Mucosa of rectum (tissue), 2 donors: Measurements from ENCODE around the gene SCN4A.
A peak's percentile ranks its signal among the peaks of the same experiment; 100 is the strongest.
"Not testable (repeated sequence)": the region's sequence is repeated elsewhere in the genome, so short reads cannot be mapped to it uniquely, and the experiment has no call there.

Experiments used
- H3K27ac ChIP-seq, 2 donors: one replicate each; pipeline ENCODE4 v1.7.0; 2013; ENCODE audit warnings: inconsistent platforms in 2 of 2, low read depth in 2 of 2, low read length in 2 of 2
- H3K27me3 ChIP-seq, 2 donors: one replicate each; pipeline ENCODE4 v1.7.0; 2013; ENCODE audit warnings: low read length in 2 of 2; ENCODE audit not compliant: control insufficient read depth in 2 of 2, insufficient read depth in 2 of 2
- H3K36me3 ChIP-seq, 2 donors: one replicate each; pipeline ENCODE4 v1.7.0; 2013; ENCODE audit warnings: low read length in 2 of 2; ENCODE audit not compliant: control insufficient read depth in 2 of 2, insufficient read depth in 2 of 2
- H3K4me1 ChIP-seq, 2 donors: one replicate each; pipeline ENCODE4 v1.7.0; 2013; ENCODE audit warnings: low read length in 2 of 2, mild to moderate bottlenecking in 1 of 2; ENCODE audit not compliant: control insufficient read depth in 2 of 2, insufficient read depth in 2 of 2
- H3K4me3 ChIP-seq, 2 donors: one replicate each; pipeline ENCODE4 v1.7.0; 2013; ENCODE audit warnings: low read length in 2 of 2
- H3K9ac ChIP-seq, 2 donors: one replicate each; pipeline ENCODE4 v1.7.0; 2013; ENCODE audit warnings: low read length in 2 of 2, low read depth in 1 of 2, mild to moderate bottlenecking in 1 of 2
- H3K9me3 ChIP-seq, 2 donors: one replicate each; pipeline ENCODE4 v1.7.0; 2013; ENCODE audit warnings: low read length in 2 of 2; ENCODE audit not compliant: control insufficient read depth in 2 of 2
- donor health status: healthy.
- donor health status: Normal muscosa, but diverticular disease.

Gene SCN4A

DNA sequence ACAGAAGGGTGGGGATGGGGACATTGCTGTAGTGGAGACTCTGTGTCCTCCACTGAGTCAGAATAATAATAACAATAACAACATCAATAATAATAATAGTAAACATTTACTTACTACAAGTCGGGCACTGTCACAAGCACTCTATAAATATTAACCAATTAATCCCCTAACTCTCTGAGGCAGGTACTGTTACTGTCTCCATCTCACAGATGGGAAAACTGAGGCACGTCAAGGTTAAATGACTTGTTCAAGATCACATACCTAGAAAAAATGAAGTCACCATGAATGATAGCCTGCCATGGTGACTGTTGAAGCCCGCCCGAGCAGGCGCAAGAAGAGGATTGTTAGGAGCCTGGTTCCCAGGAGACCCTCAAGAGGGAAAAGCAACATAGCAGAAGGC lies 35.6 kb upstream of the SCN4A start:
- H3K9ac ChIP-seq, result no peak overlapping the region
- H3K27ac ChIP-seq, result peak overlapping the region in 1 of 2 donors; percentile 9

DNA sequence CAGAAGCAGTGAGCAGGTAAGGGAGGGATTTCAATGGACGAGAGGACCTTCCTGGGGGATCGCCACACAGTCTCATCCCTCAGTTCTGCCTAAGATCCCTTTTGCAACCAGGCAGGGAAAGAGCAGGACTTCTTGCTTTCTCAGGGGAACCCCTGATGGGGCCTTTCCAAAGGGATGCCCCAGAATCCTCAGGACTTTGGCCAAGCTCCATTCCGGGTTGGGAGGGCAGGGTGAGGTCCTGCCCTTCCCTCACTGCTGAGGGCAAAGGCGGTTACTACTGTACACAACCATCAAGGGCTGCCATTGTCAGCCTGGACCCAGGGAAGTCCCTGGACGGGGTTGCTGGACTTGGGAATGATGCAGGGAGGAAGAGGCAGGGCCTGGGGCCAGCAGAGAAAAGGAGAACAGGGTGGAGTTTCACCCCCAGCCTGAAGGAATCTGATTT lies 35.1 kb upstream of the SCN4A start:
- Histone ChIP-seq H3K36me3 (no peaks in the 10 kb centered on the region), H3K4me1 (peaks cover 4 to 11% of the 10 kb centered on the region in 2 donors), H3K27ac (no peak overlapping the region), H3K9ac (no peak overlapping the region), H3K27me3 (no peaks in the 10 kb centered on the region), H3K4me3 (no peak overlapping the region), H3K9me3 (no peaks in the 10 kb centered on the region)

More for the DNA sequence above, 35.6 kb upstream of the SCN4A start:
- H3K9me3 ChIP-seq, result no peaks in the 10 kb centered on the region
- no peak overlapping the region for H3K4me3 ChIP-seq
- H3K36me3 ChIP-seq, result no peaks in the 10 kb centered on the region
- H3K4me1 ChIP-seq, result peaks cover 4 to 11% of the 10 kb centered on the region in 2 donors
- H3K27me3 ChIP-seq, result no peaks in the 10 kb centered on the region

DNA sequence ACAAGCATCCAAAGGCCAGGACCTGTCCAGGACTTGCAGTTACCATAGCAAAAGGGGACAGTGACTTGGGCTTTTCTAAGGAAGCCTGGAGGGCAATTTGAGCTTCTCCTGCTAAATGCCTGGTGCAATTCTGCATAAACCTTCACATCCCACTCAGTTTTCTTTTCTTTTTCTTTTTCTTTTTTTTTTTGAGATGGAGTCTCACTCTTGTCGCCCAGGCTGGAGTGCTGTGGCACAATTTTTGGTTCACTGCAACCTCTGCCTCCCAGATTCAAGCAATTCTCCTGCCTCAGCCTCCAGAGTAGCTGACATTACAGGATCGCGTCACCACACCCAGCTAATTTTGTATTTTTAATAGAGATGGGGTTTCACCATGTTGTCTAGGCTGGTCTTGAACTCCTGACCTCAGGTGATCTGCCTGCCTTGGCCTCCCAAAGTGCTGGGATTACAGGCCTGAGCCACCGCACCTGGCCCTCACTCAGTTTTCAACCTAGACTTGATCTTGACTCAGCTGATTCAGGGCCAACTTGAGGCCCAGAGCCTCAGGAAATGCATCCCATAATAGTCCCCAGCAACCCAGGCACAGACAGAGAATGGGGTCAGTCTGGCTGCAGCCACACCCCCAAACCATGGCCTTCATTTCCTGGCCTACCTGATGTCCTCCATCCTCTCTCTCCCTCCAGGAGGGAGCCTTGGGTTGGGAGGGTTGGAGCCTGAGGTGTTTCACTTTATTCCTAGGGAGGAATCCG lies 34.5 kb upstream of the SCN4A start:
- not testable (repeated sequence) for H3K9ac ChIP-seq

DNA sequence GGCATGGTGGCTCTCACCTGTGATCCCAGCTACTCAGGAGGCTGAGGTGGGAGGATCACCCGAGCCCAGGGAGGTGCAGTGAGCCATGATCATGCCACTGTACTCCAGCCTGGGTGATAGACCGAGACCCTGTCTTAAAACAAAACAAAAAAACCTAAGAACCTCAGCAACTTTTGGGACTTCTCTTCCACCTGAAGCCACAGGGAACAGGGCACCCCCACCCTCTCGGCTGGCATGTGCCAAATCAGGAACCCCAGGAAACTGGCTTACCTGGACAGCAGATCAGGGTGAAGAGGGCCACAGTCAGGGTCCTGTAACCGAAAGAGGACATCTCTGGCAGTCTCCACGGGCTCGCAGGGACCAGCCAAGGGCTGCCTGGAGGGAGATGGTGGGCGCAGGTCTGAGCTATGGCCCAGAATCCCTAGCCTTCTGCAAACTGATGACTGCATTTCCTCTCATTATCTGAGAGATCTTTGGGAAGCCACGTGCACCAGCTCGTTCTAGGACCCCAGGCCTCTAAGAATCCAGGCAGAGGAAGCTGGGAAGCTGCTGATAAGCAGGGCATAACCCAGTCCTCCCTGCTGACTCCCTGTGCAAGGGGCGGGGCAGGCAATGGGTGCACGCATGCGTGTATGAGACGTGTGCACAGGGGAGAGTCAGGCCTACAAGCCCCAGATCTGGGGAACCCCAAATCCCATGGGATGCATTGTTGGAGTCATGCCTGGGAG lies 33.8 kb upstream of the SCN4A start:
- Histone ChIP-seq H3K4me1 (peaks cover 4 to 11% of the 10 kb centered on the region in 2 donors), H3K36me3 (no peaks in the 10 kb centered on the region), H3K9me3 (no peaks in the 10 kb centered on the region), H3K4me3 (no peak overlapping the region), H3K9ac (no peak overlapping the region), H3K27me3 (no peaks in the 10 kb centered on the region), H3K27ac (no peak overlapping the region)

More for the DNA sequence above, 34.5 kb upstream of the SCN4A start:
- not testable (repeated sequence) for H3K27me3 ChIP-seq, H3K27ac ChIP-seq, H3K36me3 ChIP-seq, H3K4me3 ChIP-seq, H3K9me3 ChIP-seq
- peaks cover 4 to 11% of the 10 kb centered on the region in 2 donors for H3K4me1 ChIP-seq

DNA sequence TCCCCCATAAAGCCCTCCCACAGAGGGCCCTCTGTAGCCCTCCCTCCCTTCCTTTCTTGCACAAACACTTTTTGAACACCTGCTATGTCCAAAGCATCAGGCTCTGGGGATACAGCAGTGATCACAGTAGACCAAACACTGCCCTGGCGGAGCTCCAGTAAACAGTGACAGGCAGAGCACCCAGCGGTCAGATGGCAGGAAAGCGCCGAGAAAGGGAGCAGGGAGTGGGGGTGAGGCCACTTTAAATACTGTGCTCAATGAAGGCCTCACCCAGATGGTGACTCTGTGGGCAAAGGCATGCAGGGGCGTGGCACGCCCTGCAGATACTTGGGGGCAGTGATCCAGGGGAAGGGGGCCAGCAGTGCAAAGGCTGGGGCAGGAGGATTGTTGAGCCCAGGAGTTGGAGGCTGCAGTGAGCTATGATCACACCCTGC lies 33.0 kb upstream of the SCN4A start:
- Histone ChIP-seq H3K4me3 (no peak overlapping the region), H3K4me1 (peaks cover 4 to 11% of the 10 kb centered on the region in 2 donors), H3K36me3 (no peaks in the 10 kb centered on the region), H3K27me3 (no peaks in the 10 kb centered on the region), H3K27ac (no peak overlapping the region), H3K9ac (no peak overlapping the region), H3K9me3 (no peaks in the 10 kb centered on the region)

DNA sequence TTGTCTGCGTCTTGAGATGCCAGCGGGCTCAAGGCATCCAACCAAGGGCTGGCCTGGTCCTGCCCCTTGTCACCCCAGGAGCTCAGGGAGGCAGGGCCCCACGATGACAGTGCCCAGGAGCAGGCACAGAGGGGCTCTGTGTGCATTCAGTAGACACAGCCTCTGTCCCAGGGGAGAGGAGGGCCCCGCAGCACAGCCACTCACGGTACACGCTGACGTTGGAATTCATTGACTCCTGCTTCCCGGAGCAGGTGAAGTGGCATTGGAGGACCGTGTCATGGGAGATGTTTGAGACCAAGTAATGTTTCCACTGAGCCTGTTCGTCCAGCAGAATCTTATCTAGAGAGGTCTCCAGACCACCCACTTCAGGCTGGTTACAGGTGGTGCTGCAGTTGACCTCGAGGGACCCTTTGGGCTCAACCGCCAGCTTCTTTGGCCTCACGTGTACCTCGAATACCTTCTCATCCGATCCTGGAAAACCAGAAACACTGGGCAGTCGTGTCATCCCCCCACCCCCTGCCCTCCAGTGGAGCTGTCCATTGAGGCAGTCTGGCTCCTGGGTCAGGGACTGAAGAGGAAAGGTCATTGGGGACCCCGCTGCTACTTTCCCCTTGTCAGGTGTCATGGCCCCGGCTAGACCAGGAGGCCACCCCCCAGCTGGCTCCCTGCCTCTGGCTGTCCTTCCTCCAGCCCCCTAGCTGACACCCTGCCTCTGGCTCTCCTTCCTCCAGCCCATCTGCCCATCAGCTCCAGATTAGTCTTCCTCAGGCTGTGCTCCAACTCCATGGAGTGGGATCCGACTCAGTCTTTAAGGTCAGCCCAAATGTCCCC lies 32.4 kb upstream of the SCN4A start:
- H3K4me3 ChIP-seq, result no peak overlapping the region
- no peak overlapping the region for H3K9ac ChIP-seq

DNA sequence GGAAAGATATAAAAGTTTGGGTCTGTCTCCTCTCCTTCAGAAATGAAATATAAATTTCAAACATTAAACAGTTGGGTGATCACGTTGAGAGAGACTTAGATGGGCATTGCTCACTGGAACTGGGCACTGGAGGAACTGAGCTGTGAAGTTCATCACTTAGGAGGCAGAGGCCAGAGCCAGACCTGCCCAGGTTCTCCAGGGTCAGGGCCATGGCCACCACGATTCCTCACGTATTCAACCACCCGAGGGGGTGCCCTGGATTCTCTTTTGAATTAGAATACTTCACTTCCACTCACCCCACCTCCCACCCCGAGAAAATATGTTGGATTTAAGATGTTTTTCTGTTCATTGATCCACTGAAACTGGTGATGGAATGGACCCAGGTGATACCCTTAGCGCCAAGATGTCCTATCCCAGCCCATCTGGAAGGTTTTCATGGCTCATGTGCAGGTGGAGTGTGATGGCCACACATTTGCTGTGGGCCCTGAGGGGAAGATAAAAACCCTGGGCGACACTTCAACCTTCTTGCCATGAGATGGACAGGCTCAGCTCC lies 31.6 kb upstream of the SCN4A start:
- H3K27ac ChIP-seq, result no peak overlapping the region

More for the DNA sequence above, 32.4 kb upstream of the SCN4A start:
- Histone ChIP-seq H3K27ac (no peak overlapping the region), H3K4me1 (peaks cover 4 to 11% of the 10 kb centered on the region in 2 donors), H3K36me3 (no peaks in the 10 kb centered on the region), H3K27me3 (no peaks in the 10 kb centered on the region), H3K9me3 (no peaks in the 10 kb centered on the region)

DNA sequence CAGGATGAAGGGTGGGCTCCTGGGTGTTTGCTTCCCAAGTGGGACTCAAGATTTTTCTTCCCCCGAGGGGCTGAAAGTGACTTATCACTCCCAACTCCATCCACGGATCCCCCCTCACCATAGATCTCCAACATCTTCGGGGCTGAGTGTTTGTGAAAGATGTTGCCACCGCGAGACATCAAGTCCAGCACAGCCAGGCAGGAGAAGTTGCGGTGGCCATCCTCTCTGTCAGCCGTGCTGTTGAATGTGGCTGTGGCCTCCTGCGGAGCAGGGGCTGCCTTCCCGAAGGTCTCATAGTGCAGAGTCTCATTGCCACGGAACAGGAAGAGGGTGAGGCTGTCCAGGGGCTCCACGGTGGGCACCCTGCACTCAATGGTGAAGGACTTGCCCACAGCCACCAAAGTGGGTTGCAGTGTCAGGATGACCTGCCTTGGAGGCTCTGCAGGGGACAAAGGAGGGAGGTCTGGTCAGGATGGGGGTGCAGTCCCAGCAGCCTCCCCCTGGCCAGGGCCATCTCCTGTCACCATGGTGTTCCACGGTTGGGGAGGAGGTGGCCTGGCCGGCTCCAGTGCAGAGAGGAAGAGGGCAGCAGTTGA lies 30.9 kb upstream of the SCN4A start:
- Histone ChIP-seq H3K9ac (no peak overlapping the region), H3K9me3 (no peaks in the 10 kb centered on the region), H3K36me3 (no peaks in the 10 kb centered on the region), H3K27ac (no peak overlapping the region), H3K4me3 (no peak overlapping the region), H3K4me1 (peaks cover 6 to 10% of the 10 kb centered on the region in 2 donors), H3K27me3 (peaks cover 11 to 13% of the 10 kb centered on the region in 2 donors)

More for the DNA sequence above, 31.6 kb upstream of the SCN4A start:
- Histone ChIP-seq H3K36me3 (no peaks in the 10 kb centered on the region), H3K4me3 (no peak overlapping the region), H3K9ac (no peak overlapping the region), H3K27me3 (peaks cover 5 to 7% of the 10 kb centered on the region in 2 donors), H3K9me3 (no peaks in the 10 kb centered on the region), H3K4me1 (peaks cover 4 to 11% of the 10 kb centered on the region in 2 donors)

DNA sequence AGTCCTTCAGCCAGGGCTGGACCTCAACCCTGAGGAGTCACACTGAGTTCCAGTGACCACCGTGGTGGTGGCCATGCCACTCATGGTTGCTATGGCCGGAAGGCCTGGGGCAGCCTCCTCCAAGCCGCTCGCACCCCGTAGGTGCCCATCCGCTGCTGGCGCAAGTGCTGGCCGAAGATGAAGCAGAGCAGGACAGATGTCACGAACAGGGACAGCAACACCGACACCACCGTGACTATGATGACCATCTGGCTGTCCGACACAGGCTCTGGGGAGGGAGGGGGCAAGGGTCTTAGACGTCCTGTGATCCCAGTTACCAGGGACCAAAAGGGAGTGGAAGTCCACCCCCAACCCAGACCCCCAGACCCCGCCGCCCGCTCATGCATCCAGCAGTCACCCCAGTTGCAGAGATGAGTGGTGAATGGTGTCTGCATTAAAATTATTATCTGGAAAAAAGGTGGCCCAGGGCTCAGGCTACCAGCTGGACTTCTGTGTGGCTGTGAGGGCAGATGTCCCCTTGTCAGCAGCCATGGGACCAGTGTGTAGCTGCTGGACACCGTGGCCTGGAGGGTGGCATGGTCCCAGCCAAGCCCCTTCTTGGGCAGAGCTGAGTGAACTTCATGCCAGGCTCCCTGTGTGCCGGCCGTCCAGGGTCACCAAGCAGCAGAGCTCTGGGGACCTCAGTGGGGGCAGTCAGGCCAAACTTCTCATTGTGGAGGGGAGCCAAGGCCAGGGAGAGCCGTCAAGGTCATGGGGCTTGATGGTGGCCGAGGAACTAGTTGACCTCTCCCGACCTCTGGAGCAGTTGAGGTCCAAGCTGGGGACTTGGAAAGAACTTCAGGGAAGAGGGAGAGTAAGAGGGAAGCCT lies 30.2 kb upstream of the SCN4A start:
- Histone ChIP-seq H3K36me3 (no peaks in the 10 kb centered on the region), H3K4me3 (no peak overlapping the region), H3K27ac (no peak overlapping the region), H3K27me3 (peaks cover 13 to 19% of the 10 kb centered on the region in 2 donors), H3K9me3 (no peaks in the 10 kb centered on the region), H3K4me1 (peaks cover 10 to 13% of the 10 kb centered on the region in 2 donors), H3K9ac (no peak overlapping the region)
